Activated CD4-positive, alpha-beta T cell treated with anti-CD3 and anti-CD28 coated beads, Interleukin-2, Interleukin-4, amounts not matched to agents 100 ng/mL and 50 ng/mL, durations not matched to agents 16 hours and 8 hours (primary cell): Measurements from ENCODE around the gene CAD.

Source experiments
- DNase-seq: peaks from one replicate; pipeline ENCODE4 v3.0.0-alpha.2; 2020; ENCODE audit warnings: low spot score

The CAD gene

GRCh38 chr2:27281855-27282559 lies 64.8 kb downstream of the CAD start, which contains the start of gene TRIM54:
Gene TRIM54, plus strand, starts transcription at chr2:27282429. Its CDS starts 303 bp downstream, at chr2:27282732.
- DNase-seq, result no peak

GRCh38 chr2:27282892-27283291 lies 65.7 kb downstream of the CAD start:
- DNase-seq, result no peak

GRCh38 chr2:27284996-27285395 lies 67.8 kb downstream of the CAD start:
- no peak for DNase-seq

GRCh38 chr2:27285481-27285880 lies 68.3 kb downstream of the CAD start:
- no peak for DNase-seq

GRCh38 chr2:27288610-27289009 lies 71.4 kb downstream of the CAD start:
- DNase-seq, result no peak

GRCh38 chr2:27290549-27290948 lies 73.4 kb downstream of the CAD start:
- DNase-seq, result no peak

GRCh38 chr2:27291865-27292264 lies 74.7 kb downstream of the CAD start:
- DNase-seq, result no peak
